SU-DHL-6 (cell line): ENCODE data around the gene NDUFS7.
A peak's percentile ranks its signal among the peaks of the same experiment; 100 is the strongest.

Experiments
- H2AFZ ChIP-seq: fragments of 200-600 bp; sonication (generic); 2 replicates; pipeline ENCODE4 v1.6.1; 2014; ENCODE audit warnings: low read depth, mild to moderate bottlenecking, moderate library complexity, mixed read lengths, antibody characterized with exemption, low read length; ENCODE audit not compliant: severe bottlenecking
- H3F3A ChIP-seq: fragments of 200-600 bp; shearing (Covaris generic); 2 replicates; pipeline ENCODE4 v1.6.0; 2016; ENCODE audit warnings: antibody characterized with exemption, mild to moderate bottlenecking; ENCODE audit not compliant: insufficient read depth
- H3K27ac ChIP-seq: fragments of 200-600 bp; sonication (generic); 2 replicates; pipeline ENCODE4 v1.5.1; 2016; ENCODE audit warnings: low read depth, mild to moderate bottlenecking, low read length, moderate library complexity, mixed read lengths
- H3K27me3 ChIP-seq: fragments of 200-600 bp; sonication (generic), shearing (Covaris generic); 2 replicates; pipeline ENCODE4 v1.6.0; 2014; ENCODE audit warnings: mild to moderate bottlenecking, low read length
- H3K36me3 ChIP-seq: fragments of 200-600 bp; sonication (generic); 2 replicates; pipeline ENCODE4 v1.6.1; 2014; ENCODE audit warnings: mild to moderate bottlenecking, low read length, mixed read lengths
- H3K4me2 ChIP-seq: fragments of 300-600, 200-600 bp; shearing (Covaris generic), sonication (generic); 2 replicates; pipeline ENCODE4 v1.6.0; 2014; ENCODE audit warnings: low read length, low read depth, mild to moderate bottlenecking; ENCODE audit not compliant: poor library complexity, severe bottlenecking
- H3K4me3 ChIP-seq: fragments of 200-600 bp; sonication (generic); 2 replicates; pipeline ENCODE4 v1.5.1; 2014; ENCODE audit warnings: antibody characterized with exemption, low read length, mild to moderate bottlenecking, mixed read lengths; ENCODE audit not compliant: insufficient read depth, poor library complexity, severe bottlenecking
- H3K79me2 ChIP-seq: fragments of 200-600 bp; sonication (generic); 2 replicates; pipeline ENCODE4 v1.6.1; 2014; ENCODE audit warnings: mild to moderate bottlenecking, low read length, moderate library complexity; ENCODE audit not compliant: insufficient read depth
- H3K9ac ChIP-seq: fragments of 200-600 bp; sonication (generic); 2 replicates; pipeline ENCODE4 v1.7.0; 2014; ENCODE audit warnings: mild to moderate bottlenecking, low read length
- H3K9me2 ChIP-seq: fragments of 200-600 bp; sonication (generic); replicated peaks from 2 replicates; pipeline ENCODE4 v1.6.1; 2014; ENCODE audit warnings: low read length; ENCODE audit not compliant: insufficient read depth
- H3K9me3 ChIP-seq: fragments of 200-600 bp; sonication (generic); 2 replicates; pipeline ENCODE4 v1.6.1; 2014; ENCODE audit warnings: low read length, mixed read lengths; ENCODE audit not compliant: insufficient read depth
- H4K20me1 ChIP-seq: fragments of 200-600 bp; sonication (generic); 2 replicates; pipeline ENCODE4 v1.6.1; 2014; ENCODE audit warnings: low read depth, mild to moderate bottlenecking, antibody characterized with exemption, low read length, moderate library complexity, mixed read lengths
- EZH2phosphoT487 ChIP-seq: fragments of 200-600 bp; sonication (generic), shearing (Covaris generic); conservative IDR thresholded peaks from 2 replicates; pipeline ENCODE4 v1.6.1; 2018; ENCODE audit warnings: mild to moderate bottlenecking, antibody characterized with exemption, low read length, moderate library complexity, mixed read lengths
- TF ChIP-seq, protein P1 (sequence below): fragments of 200-600 bp; sonication (generic); IDR thresholded peaks from one replicate; pipeline ENCODE4 v1.5.1; 2017; ENCODE audit warnings: antibody characterized with exemption, mild to moderate bottlenecking, low read length, moderate library complexity; ENCODE audit not compliant: insufficient read depth, poor library complexity, severe bottlenecking

Gene NDUFS7

DNA sequence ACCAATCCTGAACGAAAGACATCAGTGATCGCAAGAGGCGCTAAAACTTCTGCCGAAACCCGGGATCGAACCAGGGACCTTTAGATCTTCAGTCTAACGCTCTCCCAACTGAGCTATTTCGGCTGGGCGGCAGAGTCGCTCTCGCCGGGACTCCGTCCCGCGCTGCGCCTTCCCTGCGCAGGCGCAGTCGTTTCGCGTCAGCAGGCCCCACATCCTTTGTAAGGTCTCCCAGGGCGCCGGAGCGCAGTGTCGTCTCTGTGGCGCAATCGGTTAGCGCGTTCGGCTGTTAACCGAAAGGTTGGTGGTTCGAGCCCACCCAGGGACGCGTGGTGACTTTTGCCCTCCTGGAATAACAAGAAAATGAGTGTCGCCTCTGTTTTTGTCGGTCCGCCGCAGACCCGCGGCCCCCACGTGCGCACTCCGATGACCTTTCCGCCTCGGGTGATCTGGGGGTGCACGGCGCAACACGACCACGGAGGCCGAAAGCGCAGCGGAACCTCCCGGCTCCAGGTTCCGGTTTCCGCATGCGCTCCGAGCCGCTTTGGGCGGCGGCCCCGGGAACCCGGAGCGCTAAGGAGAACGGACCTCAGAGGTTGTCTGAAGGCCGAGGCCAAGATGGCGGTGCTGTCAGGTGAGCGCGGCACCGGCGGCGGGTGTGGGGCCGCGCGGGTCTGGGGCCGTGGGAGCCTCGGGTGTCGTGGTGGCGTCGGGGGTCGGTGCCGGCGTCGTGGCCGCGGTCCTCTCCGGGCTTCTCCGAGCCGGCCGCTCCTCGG lies at the start of gene NDUFS7:
TSS of gene NDUFS7 (plus strand) at position 596 of the 773 bp plus-strand sequence. CDS start at position 616, 20 bp downstream.
- Histone ChIP-seq H3K4me2 (peak within 1 kb of the TSS; percentile 83), H3K79me2 (peaks cover 13% of the 10 kb centered on the region), H3K9ac (peak within 1 kb of the TSS; percentile 85), H3K4me3 (peak within 1 kb of the TSS; percentile 81), H3K27me3 (no peaks in the 10 kb centered on the region), H4K20me1 (no peaks in the 10 kb centered on the region), H3K9me3 (no peaks in the 10 kb centered on the region), H3K36me3 (no peaks in the 10 kb centered on the region), H3K9me2 (no peaks in the 10 kb centered on the region), H3F3A (no peaks in the 10 kb centered on the region), H3K27ac (peak within 1 kb of the TSS; percentile 62), H2AFZ (peak within 1 kb of the TSS; percentile 62)
- TF ChIP-seq, protein P1, sequence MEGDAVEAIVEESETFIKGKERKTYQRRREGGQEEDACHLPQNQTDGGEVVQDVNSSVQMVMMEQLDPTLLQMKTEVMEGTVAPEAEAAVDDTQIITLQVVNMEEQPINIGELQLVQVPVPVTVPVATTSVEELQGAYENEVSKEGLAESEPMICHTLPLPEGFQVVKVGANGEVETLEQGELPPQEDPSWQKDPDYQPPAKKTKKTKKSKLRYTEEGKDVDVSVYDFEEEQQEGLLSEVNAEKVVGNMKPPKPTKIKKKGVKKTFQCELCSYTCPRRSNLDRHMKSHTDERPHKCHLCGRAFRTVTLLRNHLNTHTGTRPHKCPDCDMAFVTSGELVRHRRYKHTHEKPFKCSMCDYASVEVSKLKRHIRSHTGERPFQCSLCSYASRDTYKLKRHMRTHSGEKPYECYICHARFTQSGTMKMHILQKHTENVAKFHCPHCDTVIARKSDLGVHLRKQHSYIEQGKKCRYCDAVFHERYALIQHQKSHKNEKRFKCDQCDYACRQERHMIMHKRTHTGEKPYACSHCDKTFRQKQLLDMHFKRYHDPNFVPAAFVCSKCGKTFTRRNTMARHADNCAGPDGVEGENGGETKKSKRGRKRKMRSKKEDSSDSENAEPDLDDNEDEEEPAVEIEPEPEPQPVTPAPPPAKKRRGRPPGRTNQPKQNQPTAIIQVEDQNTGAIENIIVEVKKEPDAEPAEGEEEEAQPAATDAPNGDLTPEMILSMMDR: no peak
- TF ChIP-seq EZH2phosphoT487: no peak

DNA sequence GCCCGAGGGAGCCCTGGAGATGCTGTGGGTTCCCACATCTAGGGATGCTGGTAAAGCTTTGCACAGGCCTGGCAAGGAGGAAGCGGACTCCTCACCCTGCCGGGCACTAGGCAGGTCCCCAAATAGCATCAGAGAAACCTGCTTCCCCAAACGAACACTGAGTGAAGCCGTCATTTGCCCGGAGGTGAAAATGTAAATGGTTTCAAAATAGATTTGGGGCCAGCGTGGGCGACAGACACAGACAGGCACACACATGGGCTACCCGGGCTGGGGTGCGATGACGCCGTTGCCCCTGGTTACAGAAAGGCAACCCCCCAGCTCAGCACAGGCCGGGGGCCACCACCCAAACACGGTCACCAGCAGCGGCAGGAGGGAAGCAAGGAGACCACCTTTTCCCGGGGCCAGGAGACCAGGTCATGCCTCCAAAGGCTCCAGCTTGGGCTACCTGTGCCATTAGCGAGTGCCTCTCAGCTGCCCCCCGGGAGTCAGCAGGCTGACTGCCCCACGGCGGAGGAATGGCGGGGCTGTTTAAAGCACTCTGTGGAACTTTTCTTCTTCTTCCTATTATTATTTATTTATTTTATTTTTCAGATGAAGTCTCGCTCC lies 47.5 kb upstream of the NDUFS7 start:
- Histone ChIP-seq H3K27ac (no peak overlapping the region), H3K4me2 (no peak overlapping the region), H3K79me2 (no peaks in the 10 kb centered on the region), H4K20me1 (no peaks in the 10 kb centered on the region), H2AFZ (no peak overlapping the region), H3F3A (no peaks in the 10 kb centered on the region), H3K9me2 (no peaks in the 10 kb centered on the region), H3K27me3 (no peaks in the 10 kb centered on the region), H3K9me3 (no peaks in the 10 kb centered on the region), H3K9ac (no peak overlapping the region), H3K36me3 (no peaks in the 10 kb centered on the region), H3K4me3 (no peak overlapping the region)
- TF ChIP-seq EZH2phosphoT487: no peak
- TF ChIP-seq, protein P1: no peak

DNA sequence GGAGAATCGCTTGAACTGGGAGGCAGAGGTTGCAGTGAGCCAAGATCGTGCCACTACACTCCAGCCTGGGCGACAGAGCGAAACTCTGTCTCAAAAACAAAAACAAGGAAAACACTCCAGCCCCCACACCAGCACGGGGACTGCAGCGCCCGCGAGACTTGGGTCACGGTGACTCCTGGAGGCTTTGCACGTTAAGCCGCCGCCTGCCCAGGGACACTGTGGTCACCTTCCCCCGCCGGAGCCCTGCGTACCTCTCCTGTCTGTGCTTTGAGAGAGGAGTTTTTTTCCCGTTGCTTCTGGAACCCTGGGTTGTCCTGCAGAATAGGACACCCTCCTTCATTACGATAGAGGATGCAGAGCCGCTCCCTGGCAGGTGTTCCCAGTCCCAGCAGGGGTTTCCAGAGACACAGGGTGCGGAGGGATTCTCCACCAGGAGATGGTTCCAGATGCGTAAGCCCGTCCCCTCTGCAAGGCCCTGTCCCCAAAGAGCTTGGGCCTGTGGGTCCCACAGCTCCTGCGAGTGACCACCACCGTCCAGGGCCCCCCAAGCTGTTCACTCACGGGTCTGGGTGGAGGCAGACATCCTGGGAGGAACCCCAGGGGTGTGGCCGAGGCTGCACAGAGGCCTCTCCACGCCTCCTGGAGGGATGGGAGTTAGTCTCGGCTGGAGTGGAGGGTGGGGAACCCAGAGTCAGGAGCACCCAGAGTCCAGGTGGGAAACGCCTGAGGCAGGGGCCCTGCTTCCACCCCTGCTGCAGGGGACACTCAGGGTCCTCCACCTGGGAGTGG lies 42.8 kb upstream of the NDUFS7 start:
- H3K9me3 ChIP-seq: no peaks in the 10 kb centered on the region
- no peak overlapping the region for H3K4me3 ChIP-seq
- no peak overlapping the region for H3K4me2 ChIP-seq
- H3F3A ChIP-seq: 0 out of 2 replicates have a peak, but pooled peaks cover 4% of the 10 kb centered on the region
- no peaks in the 10 kb centered on the region for H3K79me2 ChIP-seq
- no peaks in the 10 kb centered on the region for H3K36me3 ChIP-seq
- H3K27ac ChIP-seq: no peak overlapping the region
- H4K20me1 ChIP-seq: no peaks in the 10 kb centered on the region
- no peak overlapping the region for H3K9ac ChIP-seq
- no peaks in the 10 kb centered on the region for H3K9me2 ChIP-seq
- no peak overlapping the region for H2AFZ ChIP-seq
- H3K27me3 ChIP-seq: no peaks in the 10 kb centered on the region
- TF ChIP-seq, protein P1: no peak
- no peak for TF ChIP-seq EZH2phosphoT487
